ENCODE results near the gene UCN.

The UCN gene

DNA sequence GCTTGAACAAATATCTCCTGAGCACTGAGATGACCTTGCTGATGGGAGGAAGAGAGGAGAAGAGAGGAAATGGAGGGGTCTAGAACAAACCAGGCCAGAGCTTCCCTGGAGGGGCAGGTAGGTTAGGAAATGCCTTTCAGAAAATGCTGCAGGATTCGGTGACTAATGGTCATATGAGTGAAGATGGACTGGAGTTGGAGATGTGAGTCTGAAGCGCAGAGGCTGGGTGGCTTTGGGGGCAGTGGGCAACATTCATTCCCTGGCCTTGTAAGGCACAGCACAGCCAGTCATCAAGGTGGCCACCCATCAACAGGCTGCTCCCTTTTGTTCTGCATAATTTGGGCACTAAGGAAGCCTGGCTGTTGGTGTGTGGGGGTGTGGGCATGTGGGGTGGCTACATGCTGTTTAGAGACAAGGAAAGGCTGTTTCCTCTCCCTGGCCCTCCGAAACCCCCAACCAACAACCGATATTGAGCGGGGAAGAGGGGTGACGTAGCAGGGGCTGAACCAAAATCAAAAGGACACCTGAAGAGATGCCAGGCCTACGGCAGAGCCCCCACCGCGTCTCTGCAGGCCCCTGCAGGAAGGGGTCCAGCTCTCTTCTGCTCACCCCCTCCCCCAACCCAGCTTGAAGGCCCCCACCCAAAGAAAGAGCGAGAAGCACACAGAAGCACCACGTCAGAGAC is 46.9 kb downstream of the UCN start:
- DNase-seq (ENCODE audit: low read depth, low spot score): no peak

DNA sequence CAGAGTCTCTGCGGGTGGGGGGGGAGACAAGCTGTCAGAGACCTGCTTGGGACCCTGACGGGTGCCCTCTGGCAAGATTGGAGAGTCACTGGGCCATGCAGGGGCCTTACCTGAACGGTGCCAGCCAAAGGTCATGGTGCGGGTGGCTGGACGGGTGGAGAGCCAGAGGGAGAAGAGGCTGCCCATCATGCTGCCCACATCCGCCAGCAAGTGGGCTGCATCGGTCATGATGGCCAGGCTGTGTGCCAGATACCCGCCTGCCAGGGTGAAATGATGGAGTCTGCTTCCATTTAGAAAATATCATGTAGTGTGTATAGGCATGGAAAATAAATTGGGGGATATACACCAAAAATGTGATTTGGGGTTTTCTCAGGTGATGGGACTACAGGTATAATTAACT is 50.2 kb downstream of the UCN start:
- DNase-seq (ENCODE audit: low read depth, low spot score): no peak
